ENCODE measurements around the gene DMAC2.

DMAC2 gene

DNA sequence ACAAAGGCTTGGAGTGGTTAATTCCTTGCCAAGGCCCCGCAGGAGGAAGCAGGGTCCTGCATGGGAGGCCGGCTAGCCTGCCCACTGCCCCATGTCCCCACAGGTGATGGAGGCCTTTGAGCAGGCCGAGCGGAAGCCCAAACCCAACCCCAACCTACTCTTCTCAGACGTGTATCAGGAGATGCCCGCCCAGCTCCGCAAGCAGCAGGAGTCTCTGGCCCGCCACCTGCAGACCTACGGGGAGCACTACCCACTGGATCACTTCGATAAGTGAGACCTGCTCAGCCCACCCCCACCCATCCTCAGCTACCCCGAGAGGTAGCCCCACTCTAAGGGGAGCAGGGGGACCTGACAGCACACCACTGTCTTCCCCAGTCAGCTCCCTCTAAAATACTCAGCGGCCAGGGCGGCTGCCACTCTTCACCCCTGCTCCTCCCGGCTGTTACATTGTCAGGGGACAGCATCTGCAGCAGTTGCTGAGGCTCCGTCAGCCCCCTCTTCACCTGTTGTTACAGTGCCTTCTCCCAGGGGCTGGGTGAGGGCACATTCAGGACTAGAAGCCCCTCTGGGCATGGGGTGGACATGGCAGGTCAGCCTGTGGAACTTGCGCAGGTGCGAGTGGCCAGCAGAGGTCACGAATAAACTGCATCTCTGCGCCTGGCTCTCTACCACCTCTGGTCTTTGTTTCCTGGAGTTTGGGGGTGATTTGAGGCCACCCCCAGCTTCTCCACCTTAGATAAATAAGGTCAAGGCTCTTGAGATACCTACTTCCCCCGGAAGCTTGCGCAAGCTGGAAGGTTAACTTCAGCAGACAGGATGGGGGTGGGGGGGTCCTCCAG, 15.2 kb downstream of the DMAC2 start:
- no peaks in the 10 kb centered on the region for H3K9me3 ChIP-seq (ENCODE audit: insufficient read depth, low read depth, low read length)
- H3K4me1 ChIP-seq (ENCODE audit: insufficient read depth, low read length, poor library complexity, severe bottlenecking): peaks cover 18% of the 10 kb centered on the region
- H3K4me3 ChIP-seq (ENCODE audit: low read length, poor library complexity, severe bottlenecking): no peak overlapping the region
- H3K36me3 ChIP-seq (ENCODE audit: insufficient read depth, low read length): peaks cover 30% of the 10 kb centered on the region; the same call in 1 of the 2 replicates
- H3K9me2 ChIP-seq (replicated peaks; ENCODE audit: low read depth, low read length): no peaks in the 10 kb centered on the region
- H3K4me2 ChIP-seq (ENCODE audit: low read depth, low read length, poor library complexity, severe bottlenecking): no peak overlapping the region
- TF ChIP-seq EZH2phosphoT487 (IDR thresholded peaks at IDR 0.05; ENCODE audit: borderline replicate concordance): no peak
- TF ChIP-seq, protein P1, sequence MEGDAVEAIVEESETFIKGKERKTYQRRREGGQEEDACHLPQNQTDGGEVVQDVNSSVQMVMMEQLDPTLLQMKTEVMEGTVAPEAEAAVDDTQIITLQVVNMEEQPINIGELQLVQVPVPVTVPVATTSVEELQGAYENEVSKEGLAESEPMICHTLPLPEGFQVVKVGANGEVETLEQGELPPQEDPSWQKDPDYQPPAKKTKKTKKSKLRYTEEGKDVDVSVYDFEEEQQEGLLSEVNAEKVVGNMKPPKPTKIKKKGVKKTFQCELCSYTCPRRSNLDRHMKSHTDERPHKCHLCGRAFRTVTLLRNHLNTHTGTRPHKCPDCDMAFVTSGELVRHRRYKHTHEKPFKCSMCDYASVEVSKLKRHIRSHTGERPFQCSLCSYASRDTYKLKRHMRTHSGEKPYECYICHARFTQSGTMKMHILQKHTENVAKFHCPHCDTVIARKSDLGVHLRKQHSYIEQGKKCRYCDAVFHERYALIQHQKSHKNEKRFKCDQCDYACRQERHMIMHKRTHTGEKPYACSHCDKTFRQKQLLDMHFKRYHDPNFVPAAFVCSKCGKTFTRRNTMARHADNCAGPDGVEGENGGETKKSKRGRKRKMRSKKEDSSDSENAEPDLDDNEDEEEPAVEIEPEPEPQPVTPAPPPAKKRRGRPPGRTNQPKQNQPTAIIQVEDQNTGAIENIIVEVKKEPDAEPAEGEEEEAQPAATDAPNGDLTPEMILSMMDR (conservative IDR thresholded peaks at IDR 0.05; ENCODE audit: low read length): no peak
- no peak overlapping the region for H2AFZ ChIP-seq (ENCODE audit: low read length)
- H4K20me1 ChIP-seq (ENCODE audit: insufficient read depth, low read length, poor library complexity, severe bottlenecking): no peaks in the 10 kb centered on the region
- H3F3A ChIP-seq (ENCODE audit: low read depth): no peaks in the 10 kb centered on the region
- no peak overlapping the region for H3K9ac ChIP-seq (ENCODE audit: low read depth, low read length, poor library complexity, severe bottlenecking)
- no peaks in the 10 kb centered on the region for H3K27me3 ChIP-seq (ENCODE audit: insufficient read depth, low read length, poor library complexity, severe bottlenecking)
- no peaks in the 10 kb centered on the region for H3K79me2 ChIP-seq (ENCODE audit: insufficient read depth, low read length)

DNA sequence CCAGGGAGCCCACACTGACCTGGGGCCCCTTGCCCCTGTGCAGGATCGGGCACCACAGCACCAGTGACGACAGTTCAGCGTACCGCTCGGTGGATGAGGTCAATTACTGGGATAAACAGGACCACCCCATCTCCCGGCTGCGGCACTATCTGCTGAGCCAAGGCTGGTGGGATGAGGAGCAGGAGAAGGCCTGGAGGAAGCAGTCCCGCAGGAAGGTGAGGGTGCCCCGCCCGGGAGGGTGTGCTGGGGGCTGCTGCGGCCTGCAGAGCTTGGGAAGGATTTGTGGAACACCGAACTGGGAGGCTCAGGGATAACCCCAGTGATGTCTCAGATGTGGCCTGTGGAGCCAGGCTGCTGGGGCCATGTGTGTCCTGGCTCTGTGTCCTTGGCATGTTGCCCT, 16.8 kb downstream of the DMAC2 start:
- peaks cover 6% of the 10 kb centered on the region for H3K4me1 ChIP-seq (ENCODE audit: insufficient read depth, low read length, poor library complexity, severe bottlenecking)
- no peaks in the 10 kb centered on the region for H3F3A ChIP-seq (ENCODE audit: low read depth)

DNA sequence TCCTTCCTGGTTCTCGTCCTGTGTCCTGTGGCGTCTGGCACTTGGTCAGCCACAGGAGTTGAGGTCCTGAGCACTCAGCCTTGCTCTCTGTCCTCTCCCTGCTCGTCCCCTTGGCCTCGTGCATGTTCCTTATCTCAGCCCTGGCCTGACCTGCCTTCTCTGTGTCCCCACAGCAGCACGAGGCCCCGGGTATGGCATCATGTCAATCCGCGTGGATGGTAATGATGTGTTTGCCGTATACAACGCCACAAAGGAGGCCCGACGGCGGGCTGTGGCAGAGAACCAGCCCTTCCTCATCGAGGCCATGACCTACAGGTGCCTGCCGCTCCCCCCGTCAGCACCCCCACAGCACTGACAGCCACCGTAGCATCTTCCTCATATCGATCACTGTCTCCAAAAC, 17.3 kb downstream of the DMAC2 start:
- no peak overlapping the region for H3K9ac ChIP-seq (ENCODE audit: low read depth, low read length, poor library complexity, severe bottlenecking)
- H3K27me3 ChIP-seq (ENCODE audit: insufficient read depth, low read length, poor library complexity, severe bottlenecking): no peaks in the 10 kb centered on the region
- no peak overlapping the region for H3K4me3 ChIP-seq (ENCODE audit: low read length, poor library complexity, severe bottlenecking)
- H3F3A ChIP-seq (ENCODE audit: low read depth): no peaks in the 10 kb centered on the region
- no peaks in the 10 kb centered on the region for H3K79me2 ChIP-seq (ENCODE audit: insufficient read depth, low read length)
- H3K9me3 ChIP-seq (ENCODE audit: insufficient read depth, low read depth, low read length): no peaks in the 10 kb centered on the region
- H3K36me3 ChIP-seq (ENCODE audit: insufficient read depth, low read length): peaks cover 38% of the 10 kb centered on the region; the same call in 1 of the 2 replicates
- H3K4me1 ChIP-seq (ENCODE audit: insufficient read depth, low read length, poor library complexity, severe bottlenecking): peaks cover under 1% of the 10 kb centered on the region
- H2AFZ ChIP-seq (ENCODE audit: low read length): no peak overlapping the region
- H4K20me1 ChIP-seq (ENCODE audit: insufficient read depth, low read length, poor library complexity, severe bottlenecking): no peaks in the 10 kb centered on the region
- no peaks in the 10 kb centered on the region for H3K9me2 ChIP-seq (replicated peaks; ENCODE audit: low read depth, low read length)
- TF ChIP-seq, protein P1 (conservative IDR thresholded peaks at IDR 0.05; ENCODE audit: low read length): no peak
- no peak for TF ChIP-seq EZH2phosphoT487 (IDR thresholded peaks at IDR 0.05; ENCODE audit: borderline replicate concordance)
- no peak overlapping the region for H3K4me2 ChIP-seq (ENCODE audit: low read depth, low read length, poor library complexity, severe bottlenecking)

More for the DNA sequence above, 16.8 kb downstream of the DMAC2 start:
- H3K36me3 ChIP-seq (ENCODE audit: insufficient read depth, low read length): peaks cover 38% of the 10 kb centered on the region; the same call in 1 of the 2 replicates
- no peak overlapping the region for H3K4me2 ChIP-seq (ENCODE audit: low read depth, low read length, poor library complexity, severe bottlenecking)
- H4K20me1 ChIP-seq (ENCODE audit: insufficient read depth, low read length, poor library complexity, severe bottlenecking): no peaks in the 10 kb centered on the region
- H3K9me2 ChIP-seq (replicated peaks; ENCODE audit: low read depth, low read length): no peaks in the 10 kb centered on the region
- H3K79me2 ChIP-seq (ENCODE audit: insufficient read depth, low read length): no peaks in the 10 kb centered on the region
- H3K27me3 ChIP-seq (ENCODE audit: insufficient read depth, low read length, poor library complexity, severe bottlenecking): no peaks in the 10 kb centered on the region
- no peak overlapping the region for H2AFZ ChIP-seq (ENCODE audit: low read length)
- H3K4me3 ChIP-seq (ENCODE audit: low read length, poor library complexity, severe bottlenecking): no peak overlapping the region
- no peaks in the 10 kb centered on the region for H3K9me3 ChIP-seq (ENCODE audit: insufficient read depth, low read depth, low read length)
- no peak for TF ChIP-seq EZH2phosphoT487 (IDR thresholded peaks at IDR 0.05; ENCODE audit: borderline replicate concordance)
- TF ChIP-seq, protein P1 (conservative IDR thresholded peaks at IDR 0.05; ENCODE audit: low read length): no peak
- no peak overlapping the region for H3K9ac ChIP-seq (ENCODE audit: low read depth, low read length, poor library complexity, severe bottlenecking)

Measured in Loucy (cell line).